KMS-11 (cell line): ENCODE data around the gene CD200R1L.

Experiments used
- H2AFZ ChIP-seq: fragments of 200-600 bp; sonication (generic); 2 replicates; pipeline ENCODE4 v1.6.1; 2016; ENCODE audit warnings: antibody characterized with exemption, mixed run types, low read depth
- H3K27ac ChIP-seq: fragments of 200-600 bp; sonication (generic); 2 replicates; pipeline ENCODE4 v1.6.1; 2016; ENCODE audit warnings: mild to moderate bottlenecking, mixed run types
- H3K27me3 ChIP-seq: fragments of 200-600 bp; sonication (generic); 2 replicates; pipeline ENCODE4 v1.6.1; 2017; ENCODE audit warnings: mild to moderate bottlenecking, low read depth, mixed run types, moderate library complexity; ENCODE audit not compliant: insufficient read depth
- H3K36me3 ChIP-seq: fragments of 200-600 bp; sonication (generic); 2 replicates; pipeline ENCODE4 v1.6.1; 2017; ENCODE audit warnings: mild to moderate bottlenecking, mixed run types; ENCODE audit not compliant: insufficient read depth
- H3K4me1 ChIP-seq: fragments of 200-600 bp; sonication (generic); 2 replicates; pipeline ENCODE4 v1.6.1; 2016; ENCODE audit warnings: mild to moderate bottlenecking, low read depth, mixed run types; ENCODE audit not compliant: poor library complexity, severe bottlenecking
- H3K4me2 ChIP-seq: fragments of 200-600 bp; sonication (generic); 2 replicates; pipeline ENCODE4 v1.7.0; 2016; ENCODE audit warnings: mild to moderate bottlenecking, mixed run types
- H3K4me3 ChIP-seq: fragments of 200-600 bp; sonication (generic); IDR thresholded peaks from 2 replicates; pipeline ENCODE4 v1.6.1; 2017; ENCODE audit warnings: low read depth, low read length, mixed read lengths; ENCODE audit not compliant: insufficient read depth
- H3K79me2 ChIP-seq: fragments of 200-600 bp; sonication (generic); 2 replicates; pipeline ENCODE4 v1.6.1; 2016; ENCODE audit warnings: low read depth, mixed run types; ENCODE audit not compliant: insufficient read depth
- H3K9ac ChIP-seq: fragments of 200-600 bp; sonication (generic); 2 replicates; pipeline ENCODE4 v1.6.1; 2016; ENCODE audit warnings: mild to moderate bottlenecking, mixed run types
- H4K20me1 ChIP-seq: fragments of 200-600 bp; sonication (generic); 2 replicates; pipeline ENCODE4 v1.6.1; 2016; ENCODE audit warnings: mild to moderate bottlenecking, mixed run types; ENCODE audit not compliant: insufficient read depth
- TF ChIP-seq, protein P1 (sequence below): fragments of 200-600 bp; sonication (generic); conservative IDR thresholded peaks from 2 replicates; pipeline ENCODE4 v1.6.1; 2017; ENCODE audit warnings: low read depth, mild to moderate bottlenecking, antibody characterized with exemption, low read length, moderate library complexity, mixed read lengths

The CD200R1L gene

GRCh38 chr3:112873632-112874031 lies 27.0 kb upstream of the CD200R1L start:
- Histone ChIP-seq H2AFZ (no peak overlapping the region), H3K4me3 (no peak overlapping the region), H3K27ac (no peak overlapping the region)

DNA sequence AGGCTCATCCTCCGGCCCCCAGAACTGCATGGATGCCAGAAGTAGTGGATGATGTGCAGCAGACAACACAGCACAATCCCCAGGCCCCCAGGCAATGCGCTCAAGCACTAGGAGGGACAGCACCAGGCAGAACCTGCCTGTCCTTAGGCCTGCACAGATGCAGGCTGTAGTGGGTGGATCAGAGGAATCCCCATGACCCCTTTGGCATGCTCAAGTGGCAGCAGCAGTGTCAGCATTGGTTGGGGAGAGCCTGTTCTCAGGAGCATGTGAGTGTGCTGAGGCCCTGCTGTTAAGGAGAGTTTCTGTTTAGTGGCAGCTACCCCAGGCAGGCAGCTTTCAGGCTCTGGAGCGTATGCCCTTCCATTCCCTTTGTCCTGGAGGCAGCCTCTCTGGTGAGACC lies 25.1 kb upstream of the CD200R1L start:
- Histone ChIP-seq H3K27ac (no peak overlapping the region), H3K4me2 (no peak overlapping the region), H3K4me3 (no peak overlapping the region), H2AFZ (no peak overlapping the region), H3K79me2 (no peaks in the 10 kb centered on the region), H3K27me3 (no peaks in the 10 kb centered on the region), H3K4me1 (no peaks in the 10 kb centered on the region), H3K36me3 (no peaks in the 10 kb centered on the region), H3K9ac (no peak overlapping the region), H4K20me1 (no peaks in the 10 kb centered on the region)
- TF ChIP-seq, protein P1, sequence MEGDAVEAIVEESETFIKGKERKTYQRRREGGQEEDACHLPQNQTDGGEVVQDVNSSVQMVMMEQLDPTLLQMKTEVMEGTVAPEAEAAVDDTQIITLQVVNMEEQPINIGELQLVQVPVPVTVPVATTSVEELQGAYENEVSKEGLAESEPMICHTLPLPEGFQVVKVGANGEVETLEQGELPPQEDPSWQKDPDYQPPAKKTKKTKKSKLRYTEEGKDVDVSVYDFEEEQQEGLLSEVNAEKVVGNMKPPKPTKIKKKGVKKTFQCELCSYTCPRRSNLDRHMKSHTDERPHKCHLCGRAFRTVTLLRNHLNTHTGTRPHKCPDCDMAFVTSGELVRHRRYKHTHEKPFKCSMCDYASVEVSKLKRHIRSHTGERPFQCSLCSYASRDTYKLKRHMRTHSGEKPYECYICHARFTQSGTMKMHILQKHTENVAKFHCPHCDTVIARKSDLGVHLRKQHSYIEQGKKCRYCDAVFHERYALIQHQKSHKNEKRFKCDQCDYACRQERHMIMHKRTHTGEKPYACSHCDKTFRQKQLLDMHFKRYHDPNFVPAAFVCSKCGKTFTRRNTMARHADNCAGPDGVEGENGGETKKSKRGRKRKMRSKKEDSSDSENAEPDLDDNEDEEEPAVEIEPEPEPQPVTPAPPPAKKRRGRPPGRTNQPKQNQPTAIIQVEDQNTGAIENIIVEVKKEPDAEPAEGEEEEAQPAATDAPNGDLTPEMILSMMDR, result no peak

More at GRCh38 chr3:112873632-112874031, 27.0 kb upstream of the CD200R1L start:
- H3K4me2 ChIP-seq, result no peak overlapping the region
- no peaks in the 10 kb centered on the region for H3K36me3 ChIP-seq
- no peaks in the 10 kb centered on the region for H3K79me2 ChIP-seq
- no peaks in the 10 kb centered on the region for H4K20me1 ChIP-seq
- H3K9ac ChIP-seq, result no peak overlapping the region
- TF ChIP-seq, protein P1, result no peak
- H3K27me3 ChIP-seq, result no peaks in the 10 kb centered on the region
- H3K4me1 ChIP-seq, result no peaks in the 10 kb centered on the region

GRCh38 chr3:112865757-112866156 lies 19.1 kb upstream of the CD200R1L start:
- Histone ChIP-seq H3K4me1 (no peaks in the 10 kb centered on the region), H3K79me2 (no peaks in the 10 kb centered on the region), H4K20me1 (no peaks in the 10 kb centered on the region), H2AFZ (no peak overlapping the region), H3K4me2 (no peak overlapping the region), H3K36me3 (no peaks in the 10 kb centered on the region), H3K27me3 (no peaks in the 10 kb centered on the region), H3K9ac (no peak overlapping the region), H3K4me3 (no peak overlapping the region), H3K27ac (no peak overlapping the region)
- TF ChIP-seq, protein P1, result no peak

DNA sequence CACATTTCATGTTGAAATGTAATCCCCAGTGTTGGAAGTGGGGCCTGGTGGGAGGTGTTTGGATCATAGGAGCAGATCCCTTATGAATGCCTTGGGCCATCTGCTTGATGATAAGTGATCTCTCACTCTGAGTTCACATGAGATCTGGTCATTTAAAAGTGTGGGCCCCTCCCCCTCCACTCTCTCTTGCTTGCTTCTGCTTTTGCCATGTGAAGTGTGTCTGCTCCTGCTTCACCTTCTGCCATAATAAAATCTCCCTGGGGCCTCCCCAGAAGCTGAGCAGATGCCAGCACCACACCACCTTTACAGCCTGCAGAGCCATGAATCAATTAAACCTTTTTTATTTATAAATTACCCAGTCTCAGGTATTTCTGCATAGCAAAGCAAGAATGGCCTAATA lies 14.2 kb upstream of the CD200R1L start:
- H3K27me3 ChIP-seq, result no peaks in the 10 kb centered on the region
- no peaks in the 10 kb centered on the region for H4K20me1 ChIP-seq
- peaks cover 5% of the 10 kb centered on the region for H3K4me1 ChIP-seq
- H3K79me2 ChIP-seq, result no peaks in the 10 kb centered on the region
- TF ChIP-seq, protein P1, result no peak
- no peak overlapping the region for H2AFZ ChIP-seq
- H3K36me3 ChIP-seq, result no peaks in the 10 kb centered on the region
- H3K27ac ChIP-seq, result no peak overlapping the region
- no peak overlapping the region for H3K4me3 ChIP-seq
- H3K9ac ChIP-seq, result no peak overlapping the region
- no peak overlapping the region for H3K4me2 ChIP-seq
